Activated B cell treated with CpG ODN at 0.5 μM for 24 hours (primary cell): ENCODE measurements around the gene NDUFAF8. TPM values are rescaled to one million over a fixed set of nuclear protein-coding genes. Genes with fewer than 3 reads are reported as not detected.

Source experiments
- ATAC-seq: fragments of 200-7000 bp; cut with Tn5 transposase; one replicate; pipeline ENCODE4 v1.10.0; 2021; ENCODE audit warnings: low read depth, mild to moderate bottlenecking, moderate library complexity
- CTCF ChIA-PET: fragments of 350-600 bp; sonication (Branson Sonifier 250); formaldehyde crosslinking; loops from one replicate; lab custom pipeline; 2021; ENCODE audit warnings: antibody characterized with exemption; lab: Charles Lee
- POLR2A ChIA-PET: fragments of 350-600 bp; sonication (Branson Sonifier 250); formaldehyde crosslinking; loops from one replicate; lab custom pipeline; 2021; ENCODE audit warnings: antibody characterized with exemption; lab: Charles Lee
- DNase-seq: peaks from one replicate; pipeline ENCODE4 v3.0.0; 2022
- H3K27ac Mint-ChIP-seq: one replicate; pipeline ENCODE4 v1.8.0; 2020; ENCODE audit warnings: mixed read lengths
- H3K27me3 Mint-ChIP-seq: one replicate; pipeline ENCODE4 v1.8.0; 2021; ENCODE audit warnings: mixed read lengths
- H3K36me3 Mint-ChIP-seq: one replicate; pipeline ENCODE4 v1.8.0; 2021; ENCODE audit warnings: low read depth, mixed read lengths
- H3K4me1 Mint-ChIP-seq: one replicate; pipeline ENCODE4 v1.8.0; 2021; ENCODE audit warnings: mixed read lengths
- H3K4me3 Mint-ChIP-seq: one replicate; pipeline ENCODE4 v1.8.0; 2020; ENCODE audit warnings: mild to moderate bottlenecking, mixed read lengths
- H3K9me3 Mint-ChIP-seq: one replicate; pipeline ENCODE4 v1.8.0; 2020; ENCODE audit warnings: mixed read lengths
- intact Hi-C: fragments of 100-400 bp; cut with micrococcal nuclease; formaldehyde crosslinking; loops from one replicate; pipeline ENCODE4 v1.15.1; 2024
- total RNA-seq: library from RNA; stranded (reverse); gene quantifications from 2 replicates; pipeline ENCODE4 v1.2.3, GENCODE V29; 2022
- TF ChIP-seq, protein P1 (sequence below): fragments of 200-600 bp; IDR thresholded peaks from one replicate; pipeline ENCODE4 v1.8.0; 2022; ENCODE audit warnings: antibody characterized with exemption, mild to moderate bottlenecking

NDUFAF8 gene
- total RNA-seq, 1 donor from 2014 or later = 55.8 TPM

DNA sequence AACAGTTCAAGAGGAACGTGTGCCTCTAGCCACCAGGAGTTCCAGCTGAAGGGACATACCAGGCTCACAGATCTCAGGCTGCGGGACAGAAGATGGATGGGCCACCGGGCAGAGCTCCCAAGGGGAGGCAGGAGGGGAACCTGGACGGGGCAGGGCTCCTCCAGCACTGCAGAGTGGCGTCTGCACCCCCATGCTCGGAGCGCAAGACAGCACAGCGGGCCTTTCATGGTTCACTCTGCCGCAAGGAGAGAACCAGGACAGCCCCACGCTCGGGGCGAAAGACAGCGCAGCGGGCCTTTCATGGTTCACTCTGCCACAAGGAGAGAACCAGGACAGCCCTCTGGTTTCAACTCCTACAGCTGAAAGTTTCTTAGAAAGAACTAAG is 35.3 kb downstream of the NDUFAF8 start:
- ChIA-PET POLR2A (no interaction called here), CTCF (no interaction called here)
- no peaks in the 10 kb centered on the region for H3K4me1 Mint-ChIP-seq
- no peak overlapping the region for H3K4me3 Mint-ChIP-seq
- intact Hi-C loops = no loop called here
- H3K9me3 Mint-ChIP-seq = no peaks in the 10 kb centered on the region
- H3K27ac Mint-ChIP-seq = no peak overlapping the region
- ATAC-seq (no peak), DNase-seq (no peak)
- peaks cover 86% of the 10 kb centered on the region for H3K36me3 Mint-ChIP-seq
- TF ChIP-seq, protein P1, sequence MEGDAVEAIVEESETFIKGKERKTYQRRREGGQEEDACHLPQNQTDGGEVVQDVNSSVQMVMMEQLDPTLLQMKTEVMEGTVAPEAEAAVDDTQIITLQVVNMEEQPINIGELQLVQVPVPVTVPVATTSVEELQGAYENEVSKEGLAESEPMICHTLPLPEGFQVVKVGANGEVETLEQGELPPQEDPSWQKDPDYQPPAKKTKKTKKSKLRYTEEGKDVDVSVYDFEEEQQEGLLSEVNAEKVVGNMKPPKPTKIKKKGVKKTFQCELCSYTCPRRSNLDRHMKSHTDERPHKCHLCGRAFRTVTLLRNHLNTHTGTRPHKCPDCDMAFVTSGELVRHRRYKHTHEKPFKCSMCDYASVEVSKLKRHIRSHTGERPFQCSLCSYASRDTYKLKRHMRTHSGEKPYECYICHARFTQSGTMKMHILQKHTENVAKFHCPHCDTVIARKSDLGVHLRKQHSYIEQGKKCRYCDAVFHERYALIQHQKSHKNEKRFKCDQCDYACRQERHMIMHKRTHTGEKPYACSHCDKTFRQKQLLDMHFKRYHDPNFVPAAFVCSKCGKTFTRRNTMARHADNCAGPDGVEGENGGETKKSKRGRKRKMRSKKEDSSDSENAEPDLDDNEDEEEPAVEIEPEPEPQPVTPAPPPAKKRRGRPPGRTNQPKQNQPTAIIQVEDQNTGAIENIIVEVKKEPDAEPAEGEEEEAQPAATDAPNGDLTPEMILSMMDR = no peak
- no peaks in the 10 kb centered on the region for H3K27me3 Mint-ChIP-seq

DNA sequence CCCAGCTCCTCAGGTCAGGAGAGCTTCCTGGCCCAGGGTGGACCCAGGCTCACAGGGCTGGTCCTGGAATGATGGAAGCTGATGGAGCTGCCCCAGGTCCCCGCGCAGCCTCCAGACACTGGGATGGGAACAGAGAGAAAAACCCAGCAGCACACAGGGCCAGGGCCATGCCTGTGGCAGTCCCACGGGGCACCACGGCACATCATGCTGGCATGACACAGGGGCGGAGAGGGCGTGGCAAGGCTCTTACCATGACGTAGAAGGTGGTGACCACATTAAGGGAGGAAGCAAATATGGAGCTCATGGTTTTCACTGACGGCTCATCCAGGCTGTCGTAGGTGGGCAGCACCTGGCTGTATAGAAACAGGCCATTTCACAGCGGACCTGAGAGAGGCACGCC is 37.7 kb downstream of the NDUFAF8 start:
- no peak overlapping the region for H3K4me3 Mint-ChIP-seq
- TF ChIP-seq, protein P1 = no peak
- DNase-seq = no peak
- no peak overlapping the region for H3K27ac Mint-ChIP-seq
- no peaks in the 10 kb centered on the region for H3K9me3 Mint-ChIP-seq
- ChIA-PET CTCF (no interaction called here), POLR2A (no interaction called here)
- intact Hi-C loops = no loop called here
- H3K4me1 Mint-ChIP-seq = no peaks in the 10 kb centered on the region
- peaks cover 79% of the 10 kb centered on the region for H3K36me3 Mint-ChIP-seq
- H3K27me3 Mint-ChIP-seq = no peaks in the 10 kb centered on the region
- ATAC-seq = no peak

- Mint-ChIP-seq H3K27me3 (no peaks in the 10 kb centered on the region), H3K36me3 (peaks cover 75% of the 10 kb centered on the region), H3K4me3 (no peak overlapping the region), H3K9me3 (no peaks in the 10 kb centered on the region), H3K27ac (no peak overlapping the region), H3K4me1 (no peaks in the 10 kb centered on the region)
- ATAC-seq (no peak), DNase-seq (no peak)
- intact Hi-C loops = no loop called here
- TF ChIP-seq, protein P1 = no peak
- ChIA-PET POLR2A (no interaction called here), CTCF (no interaction called here)
Measured at GRCh38 chr17:81277421-81277820, 38.3 kb downstream of the NDUFAF8 start.

DNA sequence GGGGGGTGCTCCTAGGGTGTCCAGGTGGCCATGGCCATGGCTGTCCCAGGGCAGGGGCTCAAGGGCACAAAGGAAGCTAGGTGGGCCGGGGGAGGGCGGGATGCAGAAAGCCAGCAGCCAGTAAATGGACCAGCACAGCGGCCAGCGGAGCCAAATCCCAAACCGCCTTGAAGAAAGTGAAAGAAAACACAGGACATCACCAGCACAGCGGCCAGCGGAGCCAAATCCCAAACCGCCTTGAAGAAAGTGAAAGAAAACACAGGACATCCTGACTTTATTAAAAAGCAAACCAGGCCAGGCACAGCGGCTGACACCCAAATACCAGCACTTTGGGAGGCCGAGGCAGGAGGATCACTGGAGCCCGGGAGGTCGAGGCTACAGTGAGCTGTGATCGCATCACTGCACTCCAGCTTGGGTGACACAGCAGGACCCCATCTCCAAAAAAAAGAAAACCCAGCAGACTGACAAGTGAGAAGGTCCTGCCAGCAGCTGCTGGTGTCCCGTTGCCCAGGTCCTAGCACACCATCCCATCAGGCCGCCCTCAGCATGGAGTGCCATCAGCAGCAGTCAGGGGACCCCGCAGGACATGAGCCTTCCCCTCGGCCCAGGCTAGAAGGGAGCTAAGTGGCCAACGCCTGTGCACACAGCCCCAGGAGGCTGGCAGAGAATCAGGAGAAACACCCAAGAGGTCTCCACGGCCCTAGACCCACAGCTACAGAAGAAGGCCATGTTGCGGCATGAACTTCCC is 39.0 kb downstream of the NDUFAF8 start:
- ChIA-PET POLR2A (interaction anchor here (0.5 kb wide), 1 partner anchor 189 kb away, joined by 3 read pairs; no protein-coding TSS in a partner anchor), CTCF (no interaction called here)
- Mint-ChIP-seq H3K36me3 (peaks cover 69% of the 10 kb centered on the region), H3K27ac (no peak overlapping the region), H3K4me3 (no peak overlapping the region), H3K27me3 (no peaks in the 10 kb centered on the region), H3K4me1 (no peaks in the 10 kb centered on the region), H3K9me3 (no peaks in the 10 kb centered on the region)
- intact Hi-C loops = no loop called here
- DNase-seq (no peak), ATAC-seq (no peak)
- TF ChIP-seq, protein P1 = no peak

DNA sequence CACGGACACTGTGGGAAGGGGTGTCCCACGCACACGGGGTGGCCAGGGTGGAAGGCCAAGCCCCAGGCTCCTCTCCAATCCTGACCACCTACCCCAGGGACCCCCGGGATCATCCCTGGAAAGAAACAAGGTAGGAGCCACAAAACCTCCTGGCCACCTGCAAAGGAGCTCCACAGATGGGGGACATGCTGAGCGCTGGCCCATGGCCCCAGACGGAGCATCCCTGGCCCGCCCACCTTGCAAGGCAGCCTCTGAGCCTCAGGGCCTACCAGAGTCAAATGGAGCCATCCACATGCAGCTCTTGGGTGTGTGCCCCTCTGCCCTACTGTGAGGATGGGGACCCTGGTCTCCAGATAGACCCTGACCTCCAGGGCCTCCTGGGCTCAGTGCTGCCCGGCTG is 39.7 kb downstream of the NDUFAF8 start:
- no peak overlapping the region for H3K4me3 Mint-ChIP-seq
- no peak for ATAC-seq
- H3K4me1 Mint-ChIP-seq = no peaks in the 10 kb centered on the region
- POLR2A ChIA-PET = interaction anchor here (0.5 kb wide), 1 partner anchor 189 kb away, joined by 3 read pairs; no protein-coding TSS in a partner anchor
- TF ChIP-seq, protein P1 = no peak
- intact Hi-C loops = no loop called here
- H3K9me3 Mint-ChIP-seq = no peaks in the 10 kb centered on the region
- CTCF ChIA-PET = no interaction called here
- peaks cover 63% of the 10 kb centered on the region for H3K36me3 Mint-ChIP-seq
- no peak overlapping the region for H3K27ac Mint-ChIP-seq
- no peak for DNase-seq
- H3K27me3 Mint-ChIP-seq = no peaks in the 10 kb centered on the region
